ENCODE data around the gene SLC17A8. TPM values are rescaled to one million over a fixed set of nuclear protein-coding genes. Genes with fewer than 3 reads are reported as not detected.

Gene SLC17A8
- polyA plus RNA-seq, 1 of the 3 experiments (the other 2 are of a cell fraction): not detected

DNA sequence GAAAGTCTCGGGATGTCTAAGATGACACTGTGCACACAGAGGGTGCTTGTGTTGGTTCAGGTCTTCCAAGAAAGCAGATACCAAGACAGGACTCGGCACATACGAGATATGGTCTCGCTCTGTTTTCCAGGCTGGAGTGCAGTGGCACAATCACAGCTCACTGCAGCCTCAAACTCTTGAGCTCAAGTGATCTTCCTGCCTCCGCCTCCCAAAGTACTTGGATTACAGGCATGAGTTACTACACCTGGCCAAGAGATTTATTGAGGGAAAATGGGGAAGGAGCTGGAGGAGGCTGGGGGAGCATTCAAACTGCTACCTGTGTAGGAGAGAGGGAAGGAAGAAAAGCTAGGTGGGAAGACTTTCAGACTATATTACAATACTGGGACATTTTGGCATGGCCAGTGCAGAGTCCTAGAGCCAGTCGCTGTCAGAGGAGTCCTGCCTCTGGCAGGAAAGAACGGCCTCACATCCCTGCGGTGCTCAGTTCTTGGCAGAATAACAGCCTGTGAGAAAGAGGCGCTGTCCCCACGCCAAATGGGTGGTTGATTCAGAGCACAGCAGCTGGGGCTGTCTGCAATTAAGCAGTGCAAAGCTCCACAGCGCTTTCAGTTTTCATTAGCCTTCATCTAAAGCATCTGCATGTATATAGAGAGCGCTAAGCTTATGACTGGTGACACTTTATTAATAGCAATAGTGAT, 18.3 kb downstream of the SLC17A8 start:
- WGBS (ENCODE audit: low lambda C conversion rate): 63% methylated on average over 12 of the region's 12 CpGs
- Histone ChIP-seq H4K20me1 (ENCODE audit: insufficient read depth) (no peaks in the 10 kb centered on the region), H3K4me2 (no peak overlapping the region), H3K36me3 (replicated peaks in 1 of 2; ENCODE audit: control insufficient read depth in 1 of 2, insufficient read depth in 2 of 2, low read length in 1 of 2) (no peaks in the 10 kb centered on the region), H2AFZ (ENCODE audit: low read depth) (no peak overlapping the region), H3K27ac (ENCODE audit: low read depth in 2 of 2, low read length in 1 of 2) (no peak overlapping the region), H3K9me2 (no peaks in the 10 kb centered on the region), H3K4me3 (ENCODE audit: low read depth in 2 of 2, low read length in 1 of 2) (no peak overlapping the region), H3F3A (replicated peaks; ENCODE audit: insufficient read depth) (no peaks in the 10 kb centered on the region), H3K4me1 (ENCODE audit: control insufficient read depth in 1 of 2, insufficient read depth in 2 of 2, low read depth in 1 of 2, low read length in 1 of 2) (peaks cover 0 to 2% of the 10 kb centered on the region in 2 experiments; a peak in 1 of 4 replicates), H3K9me3 (no peaks in the 10 kb centered on the region), H3K79me2 (ENCODE audit: insufficient read depth) (no peaks in the 10 kb centered on the region), H3K27me3 (ENCODE audit: insufficient read depth) (no peaks in the 10 kb centered on the region), H3K9ac (no peak overlapping the region)
- ChIA-PET POLR2A (no interaction called here), CTCF (interaction anchor here (1.0 to 1.3 kb wide), 2 partner anchors 17 to 27 kb away, joined by 3 read pairs; no protein-coding TSS in a partner anchor)
- TF ChIP-seq RCOR1 (IDR thresholded peaks at IDR 0.05; ENCODE audit: low read length) (no peak), JUND (IDR thresholded peaks at IDR 0.05) (no peak), RFX5 (IDR thresholded peaks at IDR 0.05; ENCODE audit: low read length) (no peak), NFIC (IDR thresholded peaks at IDR 0.05; ENCODE audit: borderline replicate concordance) (no peak), TAF1 (IDR thresholded peaks at IDR 0.05; ENCODE audit: borderline replicate concordance, low read depth, low read length) (no peak), ELF1 (IDR thresholded peaks at IDR 0.05) (no peak), CHD2 (IDR thresholded peaks at IDR 0.05; ENCODE audit: low read length, partially characterized antibody) (no peak), NRF1 (IDR thresholded peaks at IDR 0.05; ENCODE audit: low read depth, low read length) (no peak)
- TF ChIP-seq, protein P1, sequence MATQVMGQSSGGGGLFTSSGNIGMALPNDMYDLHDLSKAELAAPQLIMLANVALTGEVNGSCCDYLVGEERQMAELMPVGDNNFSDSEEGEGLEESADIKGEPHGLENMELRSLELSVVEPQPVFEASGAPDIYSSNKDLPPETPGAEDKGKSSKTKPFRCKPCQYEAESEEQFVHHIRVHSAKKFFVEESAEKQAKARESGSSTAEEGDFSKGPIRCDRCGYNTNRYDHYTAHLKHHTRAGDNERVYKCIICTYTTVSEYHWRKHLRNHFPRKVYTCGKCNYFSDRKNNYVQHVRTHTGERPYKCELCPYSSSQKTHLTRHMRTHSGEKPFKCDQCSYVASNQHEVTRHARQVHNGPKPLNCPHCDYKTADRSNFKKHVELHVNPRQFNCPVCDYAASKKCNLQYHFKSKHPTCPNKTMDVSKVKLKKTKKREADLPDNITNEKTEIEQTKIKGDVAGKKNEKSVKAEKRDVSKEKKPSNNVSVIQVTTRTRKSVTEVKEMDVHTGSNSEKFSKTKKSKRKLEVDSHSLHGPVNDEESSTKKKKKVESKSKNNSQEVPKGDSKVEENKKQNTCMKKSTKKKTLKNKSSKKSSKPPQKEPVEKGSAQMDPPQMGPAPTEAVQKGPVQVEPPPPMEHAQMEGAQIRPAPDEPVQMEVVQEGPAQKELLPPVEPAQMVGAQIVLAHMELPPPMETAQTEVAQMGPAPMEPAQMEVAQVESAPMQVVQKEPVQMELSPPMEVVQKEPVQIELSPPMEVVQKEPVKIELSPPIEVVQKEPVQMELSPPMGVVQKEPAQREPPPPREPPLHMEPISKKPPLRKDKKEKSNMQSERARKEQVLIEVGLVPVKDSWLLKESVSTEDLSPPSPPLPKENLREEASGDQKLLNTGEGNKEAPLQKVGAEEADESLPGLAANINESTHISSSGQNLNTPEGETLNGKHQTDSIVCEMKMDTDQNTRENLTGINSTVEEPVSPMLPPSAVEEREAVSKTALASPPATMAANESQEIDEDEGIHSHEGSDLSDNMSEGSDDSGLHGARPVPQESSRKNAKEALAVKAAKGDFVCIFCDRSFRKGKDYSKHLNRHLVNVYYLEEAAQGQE (IDR thresholded peaks at IDR 0.05; ENCODE audit: low read depth, low read length): no peak
- no peak for DNase-seq

DNA sequence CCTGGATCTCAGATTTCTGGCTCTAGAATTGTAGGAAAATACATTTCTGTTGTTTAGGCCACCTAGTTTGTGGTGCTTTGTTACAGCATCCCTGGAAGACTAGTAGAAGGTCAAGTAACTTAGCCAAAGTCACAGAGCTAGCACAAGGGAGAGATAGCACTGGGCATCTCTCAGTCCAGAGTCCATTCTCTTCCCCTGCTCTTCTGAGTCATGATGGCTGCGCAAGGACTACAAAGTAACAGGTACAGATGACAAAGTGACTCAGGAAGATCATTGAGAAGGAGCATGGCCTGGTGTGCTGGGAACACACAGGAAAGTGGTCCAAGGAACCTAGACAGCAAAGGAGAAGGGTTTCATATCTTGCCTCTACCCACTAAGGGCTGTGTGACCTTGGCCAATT, 19.3 kb downstream of the SLC17A8 start:
- H3F3A ChIP-seq (replicated peaks; ENCODE audit: insufficient read depth): no peaks in the 10 kb centered on the region
- CTCF ChIA-PET: interaction anchor here (1.0 to 1.4 kb wide), 2 partner anchors 29 to 38 kb away, joined by 3 read pairs; no protein-coding TSS in a partner anchor
- TF ChIP-seq SIN3A (IDR thresholded peaks at IDR 0.05; ENCODE audit: borderline replicate concordance, low read depth, low read length): no peak
- TF ChIP-seq FOSL2 (IDR thresholded peaks at IDR 0.05; ENCODE audit: borderline replicate concordance, low read depth): no peak
- TF ChIP-seq RXRA (IDR thresholded peaks at IDR 0.05; ENCODE audit: borderline replicate concordance, low read depth): no peak
- TF ChIP-seq SMC3 (IDR thresholded peaks at IDR 0.05; ENCODE audit: low read depth, low read length): no peak
- TF ChIP-seq GATA2 (CRISPR knock-in tag; IDR thresholded peaks at IDR 0.05): no peak
- TF ChIP-seq, protein P2, sequence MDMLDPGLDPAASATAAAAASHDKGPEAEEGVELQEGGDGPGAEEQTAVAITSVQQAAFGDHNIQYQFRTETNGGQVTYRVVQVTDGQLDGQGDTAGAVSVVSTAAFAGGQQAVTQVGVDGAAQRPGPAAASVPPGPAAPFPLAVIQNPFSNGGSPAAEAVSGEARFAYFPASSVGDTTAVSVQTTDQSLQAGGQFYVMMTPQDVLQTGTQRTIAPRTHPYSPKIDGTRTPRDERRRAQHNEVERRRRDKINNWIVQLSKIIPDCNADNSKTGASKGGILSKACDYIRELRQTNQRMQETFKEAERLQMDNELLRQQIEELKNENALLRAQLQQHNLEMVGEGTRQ (IDR thresholded peaks at IDR 0.05; ENCODE audit: borderline replicate concordance, low read depth, low read length): no peak
- TF ChIP-seq NFIC (IDR thresholded peaks at IDR 0.05; ENCODE audit: borderline replicate concordance): no peak
- no peak for TF ChIP-seq GABPA (IDR thresholded peaks at IDR 0.05; ENCODE audit: low read depth)
- no peak for TF ChIP-seq TAF1 (IDR thresholded peaks at IDR 0.05; ENCODE audit: borderline replicate concordance, low read depth, low read length)
- TF ChIP-seq, protein P3, sequence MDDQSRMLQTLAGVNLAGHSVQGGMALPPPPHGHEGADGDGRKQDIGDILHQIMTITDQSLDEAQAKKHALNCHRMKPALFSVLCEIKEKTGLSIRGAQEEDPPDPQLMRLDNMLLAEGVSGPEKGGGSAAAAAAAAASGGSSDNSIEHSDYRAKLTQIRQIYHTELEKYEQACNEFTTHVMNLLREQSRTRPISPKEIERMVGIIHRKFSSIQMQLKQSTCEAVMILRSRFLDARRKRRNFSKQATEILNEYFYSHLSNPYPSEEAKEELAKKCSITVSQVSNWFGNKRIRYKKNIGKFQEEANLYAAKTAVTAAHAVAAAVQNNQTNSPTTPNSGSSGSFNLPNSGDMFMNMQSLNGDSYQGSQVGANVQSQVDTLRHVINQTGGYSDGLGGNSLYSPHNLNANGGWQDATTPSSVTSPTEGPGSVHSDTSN (IDR thresholded peaks at IDR 0.05): no peak
- no peak for TF ChIP-seq TCF12 (IDR thresholded peaks at IDR 0.05)
- TF ChIP-seq, protein P1 (IDR thresholded peaks at IDR 0.05; ENCODE audit: low read depth, low read length): no peak
- no peak for TF ChIP-seq FOXM1 (IDR thresholded peaks at IDR 0.05; ENCODE audit: low read depth)

More for the DNA sequence above, 19.3 kb downstream of the SLC17A8 start:
- POLR2A ChIA-PET: no interaction called here
- H3K4me1 ChIP-seq (ENCODE audit: control insufficient read depth in 1 of 2, insufficient read depth in 2 of 2, low read depth in 1 of 2, low read length in 1 of 2): peaks cover 0 to 2% of the 10 kb centered on the region in 2 experiments; a peak in 1 of 4 replicates
- H3K4me2 ChIP-seq: no peak overlapping the region
- H3K9ac ChIP-seq: no peak overlapping the region
- 100% methylated on average over 1 of the region's 1 CpG for WGBS (ENCODE audit: low lambda C conversion rate)
- no peak overlapping the region for H2AFZ ChIP-seq (ENCODE audit: low read depth)
- no peak for DNase-seq
- no peak overlapping the region for H3K4me3 ChIP-seq (ENCODE audit: low read depth in 2 of 2, low read length in 1 of 2)
- H4K20me1 ChIP-seq (ENCODE audit: insufficient read depth): no peaks in the 10 kb centered on the region
- H3K27ac ChIP-seq (ENCODE audit: low read depth in 2 of 2, low read length in 1 of 2): no peak overlapping the region
- H3K9me3 ChIP-seq: no peaks in the 10 kb centered on the region
- no peaks in the 10 kb centered on the region for H3K27me3 ChIP-seq (ENCODE audit: insufficient read depth)
- no peaks in the 10 kb centered on the region for H3K36me3 ChIP-seq (replicated peaks in 1 of 2; ENCODE audit: control insufficient read depth in 1 of 2, insufficient read depth in 2 of 2, low read length in 1 of 2)
- no peaks in the 10 kb centered on the region for H3K9me2 ChIP-seq
- H3K79me2 ChIP-seq (ENCODE audit: insufficient read depth): no peaks in the 10 kb centered on the region
